HCT116 (cell line): ENCODE results near the gene SYF2. TPM values are rescaled to one million over a fixed set of nuclear protein-coding genes. Genes with fewer than 3 reads are reported as not detected.

ENCODE experiments used
- ATAC-seq: fragments of 200-7000 bp; cut with Tn5 transposase; 2 replicates; pipeline ENCODE4 v1.9.1; 2020; ENCODE audit warnings: mild to moderate bottlenecking, moderate library complexity
- BruUV-seq: library from RNA; stranded (reverse); fragments of 400-500 nt; replicated peaks from 2 replicates; lab custom pipeline; 2021; lab: Mats Ljungman, UMichigan
- CTCF ChIA-PET: fragments of 300-600 bp; sonication (Branson Sonifier 250); formaldehyde crosslinking; loops from one replicate; lab custom pipeline; 2021; ENCODE audit warnings: antibody characterized with exemption; lab: Charles Lee
- POLR2A ChIA-PET: fragments of 300-600, 350-600 bp; sonication (Branson Sonifier 250); formaldehyde crosslinking; loops from one replicate; lab custom pipeline; 2021; ENCODE audit warnings: antibody characterized with exemption; lab: Charles Lee
- RAD21 ChIA-PET, 2 experiments: fragments of 300-600 bp; sonication (Branson Sonifier 250); formaldehyde crosslinking; loops; one replicate each; lab custom pipeline; 2023; ENCODE audit warnings: low total read pairs in 2 of 2; ENCODE audit not compliant: uncharacterized antibody in 2 of 2, unreplicated experiment in 2 of 2, low non-redundant PET in 1 of 2; lab: Charles Lee
- DNase-seq: peaks from one replicate; pipeline ENCODE4 v3.0.0-alpha.2; 2010; ENCODE audit warnings: low read depth, low spot score
- H2AFZ ChIP-seq: fragments of 200-600 bp; shearing (Covaris generic), sonication (generic); 2 replicates; pipeline ENCODE4 v1.6.1; 2017; ENCODE audit warnings: low read depth, mixed run types, mixed read lengths, antibody characterized with exemption, low read length; ENCODE audit not compliant: poor library complexity, severe bottlenecking
- H3K27ac ChIP-seq: 2 replicates; pipeline ENCODE4 v1.5.1; 2012; ENCODE audit warnings: low read depth, low read length
- H3K27me3 ChIP-seq: fragments of 200-600 bp; sonication (generic); 2 replicates; pipeline ENCODE4 v1.6.1; 2016; ENCODE audit warnings: mixed run types, low read length, mixed read lengths; ENCODE audit not compliant: insufficient read depth
- H3K36me3 ChIP-seq, 2 experiments: fragments of 200-500 bp in 1 of 2; fragments of 200-600 bp in 1 of 2; sonication (Bioruptor generic) in 1 of 2; sonication (generic) in 1 of 2; 2 replicates each; pipeline versions ENCODE4 v1.5.1 to v1.6.1; 2014 to 2016; ENCODE audit warnings: low read length in 2 of 2, inconsistent platforms in 1 of 2, mixed read lengths in 1 of 2, mixed run types in 1 of 2; ENCODE audit not compliant: insufficient read depth in 2 of 2, control insufficient read depth in 1 of 2
- H3K4me1 ChIP-seq, 2 experiments: fragments of 200-600 bp in 1 of 2; sonication (generic) in 1 of 2; 2 replicates each; pipeline versions ENCODE4 v1.5.1 to v1.6.1; 2012 to 2017; ENCODE audit warnings: low read length in 2 of 2, inconsistent platforms in 1 of 2, mild to moderate bottlenecking in 1 of 2, mixed read lengths in 1 of 2, mixed run types in 1 of 2, moderate library complexity in 1 of 2; ENCODE audit not compliant: insufficient read depth in 2 of 2, control insufficient read depth in 1 of 2
- H3K4me2 ChIP-seq: fragments of 200-600 bp; sonication (generic); 2 replicates; pipeline ENCODE4 v1.6.1; 2017; ENCODE audit warnings: mixed run types, low read length, mixed read lengths
- H3K4me3 ChIP-seq, 2 experiments: fragments of 200-600 bp in 1 of 2; sonication (generic) in 1 of 2; replicated peaks in 1 of 2; 2 replicates each; pipeline ENCODE4 v1.5.1; 2011 to 2016; ENCODE audit warnings: low read length in 2 of 2, control low read depth in 1 of 2, low read depth in 1 of 2, mild to moderate bottlenecking in 1 of 2, mixed read lengths in 1 of 2, mixed run types in 1 of 2
- H3K79me2 ChIP-seq: fragments of 200-600 bp; sonication (generic); 2 replicates; pipeline ENCODE4 v1.6.1; 2017; ENCODE audit warnings: mild to moderate bottlenecking, mixed run types, low read length, moderate library complexity, mixed read lengths; ENCODE audit not compliant: insufficient read depth
- H3K9ac ChIP-seq: fragments of 200-600 bp; sonication (generic); 2 replicates; pipeline ENCODE4 v1.6.1; 2016; ENCODE audit warnings: low read length, mixed read lengths
- H3K9me2 ChIP-seq: fragments of 200-600 bp; sonication (generic), shearing (Covaris generic); 2 replicates; pipeline ENCODE4 v1.6.1; 2017; ENCODE audit warnings: mixed run types, mild to moderate bottlenecking, moderate library complexity; ENCODE audit not compliant: insufficient read depth
- H3K9me3 ChIP-seq, 2 experiments: fragments of 200-500 bp in 1 of 2; fragments of 200-600 bp in 1 of 2; sonication (Bioruptor generic) in 1 of 2; sonication (generic) in 1 of 2; 2 replicates each; pipeline ENCODE4 v1.6.1; 2014 to 2017; ENCODE audit warnings: low read length in 2 of 2, mixed read lengths in 2 of 2, inconsistent platforms in 1 of 2, low read depth in 1 of 2, mild to moderate bottlenecking in 1 of 2, mixed run types in 1 of 2, moderate library complexity in 1 of 2; ENCODE audit not compliant: control insufficient read depth in 1 of 2, insufficient read depth in 1 of 2
- H4K20me1 ChIP-seq: fragments of 200-600 bp; sonication (generic), shearing (Covaris generic); 2 replicates; pipeline ENCODE4 v1.6.1; 2017; ENCODE audit warnings: mixed run types, mild to moderate bottlenecking, moderate library complexity; ENCODE audit not compliant: insufficient read depth
- CBX3 ChIP-seq: IDR thresholded peaks from 2 replicates; pipeline ENCODE4 v1.6.1; 2012; ENCODE audit warnings: low read depth
- ELF1 ChIP-seq: IDR thresholded peaks from 2 replicates; pipeline ENCODE4 v1.6.1; 2012; ENCODE audit warnings: low read depth, borderline replicate concordance
- FOSL1 ChIP-seq: IDR thresholded peaks from 2 replicates; pipeline ENCODE4 v1.6.1; 2012; ENCODE audit warnings: low read depth
- POLR2A ChIP-seq: IDR thresholded peaks from 2 replicates; pipeline ENCODE4 v1.7.0; 2011; ENCODE audit warnings: borderline replicate concordance; ENCODE audit not compliant: insufficient read depth, insufficient read length; ENCODE audit errors: extremely low read depth
- POLR2AphosphoS5 ChIP-seq: IDR thresholded peaks from 2 replicates; pipeline ENCODE4 v1.6.1; 2011; ENCODE audit warnings: mild to moderate bottlenecking, low read depth, low read length, moderate library complexity
- SIN3A ChIP-seq: IDR thresholded peaks from 2 replicates; pipeline ENCODE4 v1.6.1; 2012; ENCODE audit warnings: low read depth
- SP1 ChIP-seq: IDR thresholded peaks from 2 replicates; pipeline ENCODE4 v1.6.1; 2012; ENCODE audit warnings: low read depth
- TCF7L2 ChIP-seq: IDR thresholded peaks from 2 replicates; pipeline ENCODE4 v1.7.0; 2011; ENCODE audit warnings: borderline replicate concordance, inconsistent platforms; ENCODE audit not compliant: insufficient read depth, insufficient read length; ENCODE audit errors: extremely low read depth
- ZNF274 ChIP-seq: fragments of 200-500 bp; sonication (Bioruptor generic); IDR thresholded peaks from 2 replicates; pipeline ENCODE4 v1.6.1; 2014; ENCODE audit warnings: mild to moderate bottlenecking, low read depth, low read length, inconsistent platforms
- intact Hi-C: fragments of 100-400 bp; cut with micrococcal nuclease; formaldehyde crosslinking; loops from 2 replicates; pipeline ENCODE4 v1.10.0; 2022
- total RNA-seq: library from RNA; stranded (reverse); gene quantifications from one replicate; pipeline ENCODE4 v1.2.1, GENCODE V29; 2021; ENCODE audit not compliant: unreplicated experiment
- TF ChIP-seq, protein P1 (sequence below): IDR thresholded peaks from 2 replicates; pipeline ENCODE4 v1.6.1; 2012

SYF2 gene
- total RNA-seq, 1 experiment from 2014 or later: 40.4 TPM

DNA sequence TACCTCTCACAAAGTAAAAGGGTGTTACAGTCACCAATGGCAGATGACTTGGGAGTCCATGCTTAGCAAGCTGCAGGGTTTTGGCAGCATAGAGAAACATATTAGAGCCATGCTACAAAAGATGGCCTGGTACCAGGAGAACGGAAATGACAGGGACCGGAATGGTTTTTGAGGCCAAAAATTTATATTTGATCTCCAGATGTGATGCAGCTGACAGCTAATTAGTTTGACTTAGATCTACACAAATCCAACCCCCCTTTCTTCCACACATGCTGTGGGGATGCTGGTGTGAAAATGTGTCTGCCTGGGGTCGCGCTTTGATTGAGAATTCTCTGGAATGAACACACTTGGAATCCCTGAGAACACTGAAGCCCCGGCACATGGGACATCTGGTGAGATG, 26.5 kb downstream of the SYF2 start:
- intact Hi-C loops: loop anchor here (1.0 to 5.0 kb wide), 4 partner anchors 88 to 355 kb away; no protein-coding TSS in a partner anchor
- no peaks in the 10 kb centered on the region for H3K79me2 ChIP-seq
- no peaks in the 10 kb centered on the region for H3K36me3 ChIP-seq
- no peak for TF ChIP-seq ZNF274
- TF ChIP-seq CBX3: no peak
- no peak for TF ChIP-seq POLR2AphosphoS5
- no peak for TF ChIP-seq FOSL1
- TF ChIP-seq POLR2A: no peak
- no peak for TF ChIP-seq TCF7L2
- no peak for TF ChIP-seq SP1
- TF ChIP-seq SIN3A: no peak
- no peak for TF ChIP-seq ELF1
- TF ChIP-seq, protein P1, sequence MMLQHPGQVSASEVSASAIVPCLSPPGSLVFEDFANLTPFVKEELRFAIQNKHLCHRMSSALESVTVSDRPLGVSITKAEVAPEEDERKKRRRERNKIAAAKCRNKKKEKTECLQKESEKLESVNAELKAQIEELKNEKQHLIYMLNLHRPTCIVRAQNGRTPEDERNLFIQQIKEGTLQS: no peak
- no peak overlapping the region for H3K4me2 ChIP-seq
- DNase-seq: no peak
- POLR2A ChIA-PET: no interaction called here
- no peaks in the 10 kb centered on the region for H3K9me2 ChIP-seq
- no peak overlapping the region for H2AFZ ChIP-seq
- CTCF ChIA-PET: interaction anchor here (0.6 to 3.3 kb wide), 5 partner anchors 34 to 375 kb away, joined by 3 to 15 read pairs (median 5); no protein-coding TSS in a partner anchor
- no peak overlapping the region for H3K4me3 ChIP-seq
- RAD21 ChIA-PET: no interaction called here
- 0 out of 2 replicates have a peak, but pooled peaks cover 3% of the 10 kb centered on the region for H3K27me3 ChIP-seq
- BruUV-seq: no TSS peak
- H3K27ac ChIP-seq: no peak overlapping the region
- no peak overlapping the region for H3K9ac ChIP-seq
- no peaks in the 10 kb centered on the region for H3K9me3 ChIP-seq
- no peak for ATAC-seq
- no peaks in the 10 kb centered on the region for H3K4me1 ChIP-seq
- H4K20me1 ChIP-seq: no peaks in the 10 kb centered on the region
